ENCODE measurements around the gene DLG5.

- TF ChIP-seq CTCF (IDR thresholded peaks at IDR 0.05; ENCODE audit: low read depth, low read length) (no peak), EZH2phosphoT487 (IDR thresholded peaks at IDR 0.05; ENCODE audit: low read depth) (no peak)
Measured at GRCh38 chr10:77791506-77791905, 135.0 kb downstream of the DLG5 start.

Data from OCI-LY3 (cell line).